ENCODE data around the gene EEF1G.

GRCh38 chr11:62615521-62615920 is 41.8 kb upstream of the EEF1G start:
- no peak for TF ChIP-seq CTCF (IDR thresholded peaks at IDR 0.05)
- no peak for TF ChIP-seq POLR2A (IDR thresholded peaks at IDR 0.05)

All from uterus (tissue), 2 donors.